GM20000 (cell line): ENCODE measurements around the gene MPV17L2.

Experiments used
- DNase-seq: peaks from one replicate; pipeline ENCODE4 v3.0.0; 2012; ENCODE audit warnings: low spot score
- CTCF ChIP-seq: IDR thresholded peaks from 2 replicates; pipeline ENCODE4 v1.5.1; 2012; ENCODE audit warnings: mild to moderate bottlenecking, control low read depth; ENCODE audit errors: extremely low read depth, missing control alignments

The MPV17L2 gene

GRCh38 chr19:18192673-18193387 is at the start of gene MPV17L2:
Gene MPV17L2 (plus strand): TSS chr19:18193218. CDS start chr19:18193282, 64 bp downstream.
- DNase-seq = peak; percentile 94
- TF ChIP-seq CTCF = no peak

GRCh38 chr19:18143902-18144301 is 49.1 kb upstream of the MPV17L2 start:
- DNase-seq = no peak
- TF ChIP-seq CTCF = no peak

GRCh38 chr19:18144361-18144760 is 48.7 kb upstream of the MPV17L2 start:
- TF ChIP-seq CTCF = no peak
- DNase-seq = no peak

GRCh38 chr19:18144906-18145305 is 48.1 kb upstream of the MPV17L2 start:
- no peak for TF ChIP-seq CTCF
- no peak for DNase-seq

- DNase-seq = no peak
- TF ChIP-seq CTCF = no peak
Observed at GRCh38 chr19:18145391-18145999, 47.5 kb upstream of the MPV17L2 start.

- no peak for DNase-seq
- no peak for TF ChIP-seq CTCF
Observed at GRCh38 chr19:18147396-18147795, 45.6 kb upstream of the MPV17L2 start.

- DNase-seq = no peak
- TF ChIP-seq CTCF = no peak
Observed at GRCh38 chr19:18149596-18149975, 43.4 kb upstream of the MPV17L2 start.
